IgD-negative memory B cell (primary cell): ENCODE results near the gene ZNF334. TPM values are rescaled to one million over a fixed set of nuclear protein-coding genes. Genes with fewer than 3 reads are reported as not detected.

ENCODE experiments used
- H3K27ac Mint-ChIP-seq, 3 donors: one replicate each; pipeline ENCODE4 v1.8.0; 2020 to 2022; ENCODE audit warnings: mild to moderate bottlenecking in 3 of 3, mixed read lengths in 3 of 3, moderate library complexity in 1 of 3
- H3K27me3 Mint-ChIP-seq: one replicate; pipeline ENCODE4 v1.8.0; 2021; ENCODE audit warnings: mixed read lengths
- H3K36me3 Mint-ChIP-seq: one replicate; pipeline ENCODE4 v1.8.0; 2020; ENCODE audit warnings: mild to moderate bottlenecking, mixed read lengths
- H3K4me1 Mint-ChIP-seq, 3 donors: one replicate each; pipeline ENCODE4 v1.8.0; 2020 to 2022; ENCODE audit warnings: mixed read lengths in 3 of 3, mild to moderate bottlenecking in 1 of 3
- H3K4me3 Mint-ChIP-seq, 4 donors: one replicate each; pipeline ENCODE4 v1.8.0; 2020 to 2022; ENCODE audit warnings: mild to moderate bottlenecking in 4 of 4, mixed read lengths in 4 of 4, moderate library complexity in 3 of 4
- H3K9me3 Mint-ChIP-seq, 3 donors: one replicate each; pipeline ENCODE4 v1.8.0; 2020 to 2021; ENCODE audit warnings: mixed read lengths in 3 of 3, mild to moderate bottlenecking in 1 of 3
- polyA plus RNA-seq: library from polyadenylated mRNA; unstranded; fragments of 300-500 nt; fragmentation: Illumina TruSeq; gene quantifications from one replicate; pipeline ENCODE4 v1.2.3, GENCODE V29; 2021

ZNF334 gene
- polyA plus RNA-seq: not detected

GRCh38 chr20:46512943-46513844 is at the start of gene ZNF334:
TSS of gene ZNF334 (minus strand) at chr20:46513559. CDS start at chr20:46512102, 1,457 bp downstream.
- Mint-ChIP-seq H3K4me1 (peaks cover 0 to 4% (median 4%) of the 10 kb centered on the region in 3 donors), H3K27me3 (peaks cover 14% of the 10 kb centered on the region), H3K36me3 (peaks cover 2% of the 10 kb centered on the region), H3K27ac (no peak within 1 kb of the TSS), H3K9me3 (peaks cover 0 to 2% (median 0%) of the 10 kb centered on the region in 3 donors), H3K4me3 (peak within 1 kb of the TSS; percentile 18 to 92 (median 86))

DNA sequence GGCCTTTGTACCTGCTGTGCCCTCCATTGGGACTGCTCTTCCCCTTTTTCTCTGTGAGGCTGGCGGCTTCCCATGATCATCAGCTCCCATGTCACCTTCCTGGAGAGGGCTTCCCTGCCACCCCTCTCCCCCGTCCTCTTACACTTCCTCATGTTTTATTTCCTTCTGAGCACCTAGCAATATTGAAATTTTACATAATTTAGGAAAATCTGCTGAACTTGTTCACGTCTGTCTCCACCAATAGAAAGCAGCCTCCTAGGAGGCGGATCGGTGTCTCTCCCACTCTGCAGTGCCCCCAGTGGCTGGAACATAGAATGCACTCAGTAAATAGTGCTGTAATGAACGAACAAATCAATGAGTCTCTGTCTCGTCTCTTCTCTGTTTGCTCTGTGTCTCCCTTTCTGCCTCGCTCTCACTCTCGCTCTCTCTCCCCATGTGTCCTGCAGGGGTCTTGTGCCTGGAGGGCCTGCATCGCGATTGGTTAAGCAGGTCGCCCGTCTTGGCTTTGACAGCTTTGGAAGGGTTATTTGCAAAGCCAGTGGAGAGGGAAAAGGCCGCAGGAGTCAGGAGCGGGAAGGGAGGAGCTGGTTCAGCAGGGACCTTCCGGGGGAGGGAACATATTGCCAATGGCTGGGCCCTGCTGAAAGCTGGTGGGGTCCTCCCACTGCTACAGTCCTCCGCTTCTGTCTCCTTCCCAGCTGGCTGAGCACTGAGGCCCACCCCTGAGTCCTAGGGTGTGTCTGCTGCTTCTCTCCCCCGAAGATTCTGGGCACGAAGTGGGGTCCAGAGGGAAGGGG is 49.2 kb upstream of the ZNF334 start:
- Mint-ChIP-seq H3K27ac (no peak overlapping the region), H3K36me3 (peaks cover 1% of the 10 kb centered on the region), H3K4me3 (no peak overlapping the region), H3K27me3 (peaks cover 6% of the 10 kb centered on the region), H3K9me3 (no peaks in the 10 kb centered on the region), H3K4me1 (peaks cover 0 to 8% (median 0%) of the 10 kb centered on the region in 3 donors)

DNA sequence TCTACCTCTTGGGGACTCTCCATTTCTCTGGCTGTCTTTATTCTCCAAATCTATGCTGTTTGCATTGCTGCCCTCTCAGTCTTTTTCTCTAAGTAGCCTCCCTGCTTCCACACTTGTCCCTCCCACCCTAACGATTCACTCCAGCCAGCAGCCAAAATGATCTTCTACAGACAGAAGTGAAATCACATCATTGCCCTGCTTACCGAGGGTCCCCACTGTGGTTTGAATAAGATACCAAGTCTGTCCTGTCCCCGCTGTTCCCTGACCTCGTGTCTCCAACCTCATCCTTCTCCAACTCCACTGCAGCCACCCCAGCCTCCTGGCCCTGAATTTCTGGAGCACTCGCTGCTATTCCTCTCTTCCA is 48.6 kb upstream of the ZNF334 start:
- peaks cover 6% of the 10 kb centered on the region for H3K27me3 Mint-ChIP-seq
- H3K4me3 Mint-ChIP-seq: no peak overlapping the region
- peaks cover 1% of the 10 kb centered on the region for H3K36me3 Mint-ChIP-seq
- H3K4me1 Mint-ChIP-seq: peaks cover 0 to 8% (median 0%) of the 10 kb centered on the region in 3 donors
- H3K9me3 Mint-ChIP-seq: no peaks in the 10 kb centered on the region
- no peak overlapping the region for H3K27ac Mint-ChIP-seq

DNA sequence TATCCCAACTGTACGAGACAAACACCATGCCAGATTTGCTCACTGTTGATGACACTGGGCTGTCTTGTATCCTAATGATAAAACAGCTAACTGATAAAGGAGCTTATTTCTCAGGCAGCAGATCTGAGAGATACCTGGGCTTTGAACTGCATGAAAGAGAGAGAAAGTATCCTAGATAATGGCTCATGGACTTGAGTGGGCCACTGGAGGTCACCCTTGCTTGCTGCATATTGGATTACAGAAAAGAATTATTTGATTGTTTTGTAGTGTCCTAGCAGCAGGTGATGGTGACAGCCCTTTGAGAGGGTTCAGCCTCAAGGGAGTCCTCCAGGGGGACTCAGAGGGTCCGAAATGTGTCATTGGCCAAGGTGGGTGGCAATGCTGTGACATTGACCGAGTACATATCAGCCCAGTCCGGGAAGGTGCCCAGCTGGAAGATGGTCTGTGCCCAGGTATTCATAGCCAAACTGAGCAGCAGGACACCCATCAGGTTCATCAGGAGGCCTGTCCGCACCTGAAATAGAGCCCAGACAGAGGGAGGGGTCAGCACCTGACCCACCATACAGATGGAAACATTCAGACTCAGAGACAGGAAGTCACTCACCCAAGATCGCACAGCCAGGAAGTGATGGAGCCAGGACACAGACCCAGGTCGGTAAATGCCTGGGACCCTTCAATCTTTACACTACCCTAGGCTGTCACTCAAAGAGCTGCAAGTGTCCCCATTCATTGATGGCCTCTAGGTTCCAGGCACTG is 46.5 kb upstream of the ZNF334 start:
- H3K36me3 Mint-ChIP-seq: peaks cover 1% of the 10 kb centered on the region
- no peaks in the 10 kb centered on the region for H3K9me3 Mint-ChIP-seq
- H3K27me3 Mint-ChIP-seq: no peaks in the 10 kb centered on the region
- no peak overlapping the region for H3K27ac Mint-ChIP-seq
- H3K4me1 Mint-ChIP-seq: peaks cover 5 to 18% (median 9%) of the 10 kb centered on the region in 3 donors
- H3K4me3 Mint-ChIP-seq: no peak overlapping the region

GRCh38 chr20:46559001-46559400 is 45.6 kb upstream of the ZNF334 start:
- H3K4me1 Mint-ChIP-seq: peaks cover 9 to 22% (median 11%) of the 10 kb centered on the region in 3 donors
- H3K27ac Mint-ChIP-seq: no peak overlapping the region
- H3K36me3 Mint-ChIP-seq: peaks cover 1% of the 10 kb centered on the region
- H3K9me3 Mint-ChIP-seq: no peaks in the 10 kb centered on the region
- H3K4me3 Mint-ChIP-seq: no peak overlapping the region
- H3K27me3 Mint-ChIP-seq: no peaks in the 10 kb centered on the region

- H3K4me1 Mint-ChIP-seq: peaks cover 11 to 24% (median 11%) of the 10 kb centered on the region in 3 donors
- no peaks in the 10 kb centered on the region for H3K9me3 Mint-ChIP-seq
- H3K27ac Mint-ChIP-seq: no peak overlapping the region
- H3K36me3 Mint-ChIP-seq: peaks cover 1% of the 10 kb centered on the region
- H3K27me3 Mint-ChIP-seq: no peaks in the 10 kb centered on the region
- H3K4me3 Mint-ChIP-seq: peak overlapping the region in 1 of 4 donors; percentile 43
Measured at GRCh38 chr20:46558511-46558959, 45.2 kb upstream of the ZNF334 start.

GRCh38 chr20:46557231-46557956 is 44.0 kb upstream of the ZNF334 start:
- Mint-ChIP-seq H3K4me1 (peaks cover 21 to 36% (median 21%) of the 10 kb centered on the region in 3 donors), H3K4me3 (peak overlapping the region in 1 of 4 donors; percentile 49), H3K27ac (no peak overlapping the region), H3K9me3 (no peaks in the 10 kb centered on the region), H3K36me3 (peaks cover 1% of the 10 kb centered on the region), H3K27me3 (no peaks in the 10 kb centered on the region)

DNA sequence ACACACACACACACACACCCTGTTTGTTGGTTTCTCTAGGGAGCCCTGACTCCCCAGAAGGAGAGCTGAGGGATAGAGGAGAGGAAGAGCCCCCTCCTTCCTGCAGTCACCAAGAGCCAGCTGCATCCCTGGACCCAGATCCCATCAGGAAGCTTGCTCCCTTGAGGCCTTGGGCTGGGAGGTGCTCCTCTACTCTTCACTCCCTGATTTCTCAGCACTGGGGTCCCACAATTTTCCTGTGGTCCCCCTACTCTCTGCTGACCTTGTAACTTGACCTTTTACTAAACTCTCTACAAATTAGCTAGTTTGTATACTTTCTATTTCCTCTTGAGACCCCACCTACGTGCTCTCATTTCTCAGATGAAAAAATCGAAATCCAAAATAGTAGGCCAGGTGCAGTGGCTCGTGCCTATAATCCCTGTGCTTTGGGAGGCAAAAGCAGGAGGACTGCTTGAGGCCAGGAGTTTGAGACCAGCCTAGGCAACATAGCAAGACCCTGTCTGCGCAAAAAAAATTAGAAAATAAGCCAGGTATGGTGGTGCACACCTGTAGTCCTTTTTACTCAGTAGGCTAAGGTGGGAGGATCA is 42.1 kb upstream of the ZNF334 start:
- H3K27me3 Mint-ChIP-seq: no peaks in the 10 kb centered on the region
- H3K36me3 Mint-ChIP-seq: peaks cover 1% of the 10 kb centered on the region
- no peak overlapping the region for H3K27ac Mint-ChIP-seq
- no peaks in the 10 kb centered on the region for H3K9me3 Mint-ChIP-seq
- H3K4me3 Mint-ChIP-seq: peak overlapping the region in 1 of 4 donors; percentile 43
- peaks cover 30 to 43% (median 32%) of the 10 kb centered on the region in 3 donors for H3K4me1 Mint-ChIP-seq

GRCh38 chr20:46554828-46555227 is 41.5 kb upstream of the ZNF334 start:
- H3K36me3 Mint-ChIP-seq: peaks cover 1% of the 10 kb centered on the region
- H3K4me1 Mint-ChIP-seq: peaks cover 30 to 42% (median 32%) of the 10 kb centered on the region in 3 donors
- H3K27me3 Mint-ChIP-seq: no peaks in the 10 kb centered on the region
- no peak overlapping the region for H3K27ac Mint-ChIP-seq
- no peaks in the 10 kb centered on the region for H3K9me3 Mint-ChIP-seq
- peak overlapping the region in 1 of 4 donors; percentile 43 for H3K4me3 Mint-ChIP-seq

GRCh38 chr20:46553926-46554325 is 40.6 kb upstream of the ZNF334 start:
- H3K9me3 Mint-ChIP-seq: no peaks in the 10 kb centered on the region
- no peak overlapping the region for H3K27ac Mint-ChIP-seq
- no peaks in the 10 kb centered on the region for H3K27me3 Mint-ChIP-seq
- peaks cover 1% of the 10 kb centered on the region for H3K36me3 Mint-ChIP-seq
- no peak overlapping the region for H3K4me3 Mint-ChIP-seq
- H3K4me1 Mint-ChIP-seq: peaks cover 30 to 41% (median 32%) of the 10 kb centered on the region in 3 donors

- no peaks in the 10 kb centered on the region for H3K36me3 Mint-ChIP-seq
- H3K4me1 Mint-ChIP-seq: peaks cover 30 to 41% (median 32%) of the 10 kb centered on the region in 3 donors
- H3K27me3 Mint-ChIP-seq: no peaks in the 10 kb centered on the region
- H3K9me3 Mint-ChIP-seq: no peaks in the 10 kb centered on the region
- H3K4me3 Mint-ChIP-seq: peak overlapping the region in 3 of 4 donors; percentile 43 to 84 (median 63)
- peak overlapping the region in 2 of 3 donors; percentile 14 to 76 for H3K27ac Mint-ChIP-seq
Measured at GRCh38 chr20:46552460-46553420, 39.4 kb upstream of the ZNF334 start.

GRCh38 chr20:46551522-46552381 is 38.4 kb upstream of the ZNF334 start:
- Mint-ChIP-seq H3K9me3 (no peaks in the 10 kb centered on the region), H3K27me3 (no peaks in the 10 kb centered on the region), H3K27ac (no peak overlapping the region), H3K4me3 (peak overlapping the region in 2 of 4 donors; percentile 77 to 84), H3K36me3 (no peaks in the 10 kb centered on the region), H3K4me1 (peaks cover 30 to 41% (median 32%) of the 10 kb centered on the region in 3 donors)
